IPS-18a (cell line): ENCODE results near the gene ANAPC15.
A peak's percentile ranks its signal among the peaks of the same experiment; 100 is the strongest.

Experiments
- H3K27ac ChIP-seq: one replicate; pipeline ENCODE4 v1.5.1; 2013; ENCODE audit warnings: low read length
- H3K27me3 ChIP-seq: one replicate; pipeline ENCODE4 v1.6.1; 2013; ENCODE audit warnings: mild to moderate bottlenecking, low read length; ENCODE audit not compliant: control insufficient read depth, insufficient read depth
- H3K36me3 ChIP-seq: one replicate; pipeline ENCODE4 v1.6.1; 2013; ENCODE audit warnings: low read depth, low read length; ENCODE audit not compliant: control insufficient read depth
- H3K4me1 ChIP-seq: one replicate; pipeline ENCODE4 v1.6.1; 2013; ENCODE audit warnings: low read depth, low read length; ENCODE audit not compliant: control insufficient read depth
- H3K4me3 ChIP-seq: one replicate; pipeline ENCODE4 v1.5.1; 2013; ENCODE audit warnings: low read length
- H3K9ac ChIP-seq: one replicate; pipeline ENCODE4 v1.6.1; 2013; ENCODE audit warnings: mild to moderate bottlenecking, low read length, moderate library complexity
- H3K9me3 ChIP-seq: one replicate; pipeline ENCODE4 v1.6.1; 2013; ENCODE audit warnings: low read depth, low read length; ENCODE audit not compliant: control insufficient read depth

Gene ANAPC15

GRCh38 chr11:72083414-72083813, 29.1 kb downstream of the ANAPC15 start:
- no peaks in the 10 kb centered on the region for H3K27me3 ChIP-seq
- no peak overlapping the region for H3K9ac ChIP-seq
- no peaks in the 10 kb centered on the region for H3K9me3 ChIP-seq
- H3K4me3 ChIP-seq: no peak overlapping the region
- no peaks in the 10 kb centered on the region for H3K36me3 ChIP-seq
- no peak overlapping the region for H3K27ac ChIP-seq
- peaks cover 5% of the 10 kb centered on the region for H3K4me1 ChIP-seq

GRCh38 chr11:72081821-72082453, 30.6 kb downstream of the ANAPC15 start:
- Histone ChIP-seq H3K9ac (no peak overlapping the region), H3K27me3 (no peaks in the 10 kb centered on the region), H3K4me1 (peaks cover 5% of the 10 kb centered on the region), H3K27ac (no peak overlapping the region), H3K4me3 (no peak overlapping the region), H3K9me3 (no peaks in the 10 kb centered on the region), H3K36me3 (no peaks in the 10 kb centered on the region)

- peak overlapping the region; percentile 76 for H3K9ac ChIP-seq
- peaks cover 5% of the 10 kb centered on the region for H3K4me1 ChIP-seq
- H3K9me3 ChIP-seq: no peaks in the 10 kb centered on the region
- no peaks in the 10 kb centered on the region for H3K27me3 ChIP-seq
- H3K27ac ChIP-seq: peak overlapping the region; percentile 87
- peak overlapping the region; percentile 67 for H3K4me3 ChIP-seq
- H3K36me3 ChIP-seq: no peaks in the 10 kb centered on the region
These were observed 31.3 kb downstream of the ANAPC15 start for GRCh38 chr11:72081184-72081644.

GRCh38 chr11:72080326-72081183, 31.9 kb downstream of the ANAPC15 start, which contains the start of the genes LRRC51 and NUMA1:
TSS of gene LRRC51 (plus strand) at chr11:72080850. CDS start at chr11:72089084, 8,234 bp downstream.
TSS of gene NUMA1 (minus strand) at chr11:72080542. CDS start at chr11:72035943, 44,599 bp downstream.
- no peaks in the 10 kb centered on the region for H3K36me3 ChIP-seq
- H3K9me3 ChIP-seq: no peaks in the 10 kb centered on the region

GRCh38 chr11:72079819-72080325, 32.6 kb downstream of the ANAPC15 start:
- no peaks in the 10 kb centered on the region for H3K36me3 ChIP-seq
- H3K4me3 ChIP-seq: peak overlapping the region; percentile 99
- H3K27me3 ChIP-seq: no peaks in the 10 kb centered on the region
- H3K4me1 ChIP-seq: peaks cover 9% of the 10 kb centered on the region
- no peaks in the 10 kb centered on the region for H3K9me3 ChIP-seq
- H3K27ac ChIP-seq: peak overlapping the region; percentile 52
- H3K9ac ChIP-seq: peak overlapping the region; percentile 77

More at GRCh38 chr11:72080326-72081183, 31.9 kb downstream of the ANAPC15 start, which contains the start of the genes LRRC51 and NUMA1:
- Histone ChIP-seq H3K9ac (peak within 1 kb of the TSS; percentile 77), H3K4me1 (peaks cover 5% of the 10 kb centered on the region), H3K27me3 (no peaks in the 10 kb centered on the region), H3K4me3 (peak within 1 kb of the TSS; percentile 99), H3K27ac (peak within 1 kb of the TSS; percentile 87)

GRCh38 chr11:72078477-72078876, 34.0 kb downstream of the ANAPC15 start:
- H3K27ac ChIP-seq: no peak overlapping the region
- H3K4me3 ChIP-seq: no peak overlapping the region
- no peak overlapping the region for H3K9ac ChIP-seq
- H3K9me3 ChIP-seq: no peaks in the 10 kb centered on the region
- H3K4me1 ChIP-seq: peaks cover 9% of the 10 kb centered on the region
- H3K27me3 ChIP-seq: no peaks in the 10 kb centered on the region
- no peaks in the 10 kb centered on the region for H3K36me3 ChIP-seq

- no peaks in the 10 kb centered on the region for H3K27me3 ChIP-seq
- H3K9ac ChIP-seq: no peak overlapping the region
- H3K27ac ChIP-seq: no peak overlapping the region
- peaks cover 13% of the 10 kb centered on the region for H3K4me1 ChIP-seq
- no peaks in the 10 kb centered on the region for H3K36me3 ChIP-seq
- H3K4me3 ChIP-seq: no peak overlapping the region
- H3K9me3 ChIP-seq: no peaks in the 10 kb centered on the region
These were observed 36.7 kb downstream of the ANAPC15 start for GRCh38 chr11:72075756-72076155.

GRCh38 chr11:72075109-72075508, 37.4 kb downstream of the ANAPC15 start:
- H3K27ac ChIP-seq: peak overlapping the region; percentile 52
- H3K9ac ChIP-seq: no peak overlapping the region
- H3K4me1 ChIP-seq: peaks cover 16% of the 10 kb centered on the region
- H3K36me3 ChIP-seq: no peaks in the 10 kb centered on the region
- H3K4me3 ChIP-seq: no peak overlapping the region
- no peaks in the 10 kb centered on the region for H3K27me3 ChIP-seq
- no peaks in the 10 kb centered on the region for H3K9me3 ChIP-seq

GRCh38 chr11:72072348-72072747, 40.1 kb downstream of the ANAPC15 start:
- peaks cover 17% of the 10 kb centered on the region for H3K4me1 ChIP-seq
- no peak overlapping the region for H3K27ac ChIP-seq
- no peaks in the 10 kb centered on the region for H3K27me3 ChIP-seq
- H3K36me3 ChIP-seq: peaks cover 8% of the 10 kb centered on the region
- no peaks in the 10 kb centered on the region for H3K9me3 ChIP-seq
- H3K9ac ChIP-seq: no peak overlapping the region
- H3K4me3 ChIP-seq: no peak overlapping the region

GRCh38 chr11:72070491-72070890, 42.0 kb downstream of the ANAPC15 start:
- no peak overlapping the region for H3K27ac ChIP-seq
- H3K36me3 ChIP-seq: peaks cover 8% of the 10 kb centered on the region
- no peaks in the 10 kb centered on the region for H3K27me3 ChIP-seq
- no peak overlapping the region for H3K9ac ChIP-seq
- H3K4me1 ChIP-seq: peaks cover 16% of the 10 kb centered on the region
- no peaks in the 10 kb centered on the region for H3K9me3 ChIP-seq
- no peak overlapping the region for H3K4me3 ChIP-seq

GRCh38 chr11:72069787-72070251, 42.7 kb downstream of the ANAPC15 start:
- Histone ChIP-seq H3K27me3 (no peaks in the 10 kb centered on the region), H3K4me1 (peaks cover 13% of the 10 kb centered on the region), H3K9ac (no peak overlapping the region), H3K9me3 (no peaks in the 10 kb centered on the region), H3K27ac (no peak overlapping the region), H3K4me3 (no peak overlapping the region), H3K36me3 (peaks cover 8% of the 10 kb centered on the region)
